K562 (cell line): ENCODE measurements around the gene FEN1. TPM values are rescaled to one million over a fixed set of nuclear protein-coding genes. Genes with fewer than 3 reads are reported as not detected.
A peak's percentile ranks its signal among the peaks of the same experiment; 100 is the strongest.

ENCODE experiments used
- ARID2 ChIP-seq: fragments of 450-650 bp; IDR thresholded peaks from 2 replicates; pipeline ENCODE4 v1.6.1; 2017; ENCODE audit warnings: antibody characterized with exemption, mild to moderate bottlenecking
- BDP1 ChIP-seq: IDR thresholded peaks from 3 replicates; pipeline ENCODE4 v1.6.1; 2011; ENCODE audit not compliant: insufficient read length, insufficient read depth
- CAMTA2 ChIP-seq: fragments of 250-450 bp; sonication (Bioruptor Pico); conservative IDR thresholded peaks from 2 replicates; pipeline ENCODE4 v1.5.1; 2022
- CBX8 ChIP-seq: fragments of 200-600 bp; sonication (generic); IDR thresholded peaks from 2 replicates; pipeline ENCODE4 v1.6.1; 2012; ENCODE audit warnings: borderline replicate concordance, mixed run types, low read depth, mild to moderate bottlenecking, moderate library complexity, mixed read lengths, low read length, control low read depth, inconsistent platforms; ENCODE audit not compliant: poor library complexity, severe bottlenecking; ENCODE audit errors: extremely low read depth
- E2F1 ChIP-seq: sonication (generic); formaldehyde crosslinking; IDR thresholded peaks from 2 replicates; pipeline ENCODE4 v1.8.1; 2023; ENCODE audit warnings: mild to moderate bottlenecking, missing genetic modification reagents, moderate library complexity
- GATAD2A ChIP-seq: fragments of 450-650 bp; IDR thresholded peaks from 2 replicates; pipeline ENCODE4 v1.6.1; 2017
- PCBP2 ChIP-seq: fragments of 200-400 bp; formaldehyde crosslinking; IDR thresholded peaks from 2 replicates; pipeline ENCODE4 v1.6.1; 2018; ENCODE audit warnings: low read length, low read depth, mild to moderate bottlenecking, moderate library complexity; ENCODE audit not compliant: poor library complexity, severe bottlenecking
- TAF7 ChIP-seq: fragments of 450-650 bp; IDR thresholded peaks from 2 replicates; pipeline ENCODE4 v1.6.1; 2016; ENCODE audit warnings: missing genetic modification characterization, missing compliant biosample characterization
- TCF3 ChIP-seq: sonication (generic); formaldehyde crosslinking; IDR thresholded peaks from 2 replicates; pipeline ENCODE4 v1.4.0; 2020; ENCODE audit warnings: mild to moderate bottlenecking, missing genetic modification reagents
- TFAM ChIP-seq: fragments of 250-450 bp; sonication (Bioruptor Pico); conservative IDR thresholded peaks from 2 replicates; pipeline ENCODE4 v1.5.0; 2021; ENCODE audit warnings: mild to moderate bottlenecking, moderate library complexity
- YY1 ChIP-seq, 3 experiments: IDR thresholded peaks; 2 replicates each; pipeline ENCODE4 v1.6.1; 2011; ENCODE audit warnings: low read length in 2 of 3, mild to moderate bottlenecking in 2 of 3, moderate library complexity in 2 of 3, borderline replicate concordance in 1 of 3, control low read depth in 1 of 3, low read depth in 1 of 3; ENCODE audit not compliant: insufficient read depth in 3 of 3, insufficient replicate concordance in 2 of 3, control insufficient read depth in 1 of 3, insufficient read length in 1 of 3; ENCODE audit errors: extremely low read depth in 1 of 3
- ZMIZ1 ChIP-seq, 2 experiments: fragments of 150-350 bp in 1 of 2; IDR thresholded peaks; 2 replicates each; pipeline ENCODE4 v1.6.1; 2012 to 2016; ENCODE audit warnings: low read depth in 2 of 2, low read length in 2 of 2, mild to moderate bottlenecking in 1 of 2, moderate library complexity in 1 of 2
- ZNF12 ChIP-seq: sonication (generic); formaldehyde crosslinking; IDR thresholded peaks from 2 replicates; pipeline ENCODE4 v1.4.0; 2020; ENCODE audit warnings: mild to moderate bottlenecking, missing genetic modification reagents
- ZNF3 ChIP-seq: fragments of 250-450 bp; sonication (Bioruptor Pico); IDR thresholded peaks from 2 replicates; pipeline ENCODE4 v1.5.0; 2021; ENCODE audit warnings: mild to moderate bottlenecking, moderate library complexity
- ZNF311 ChIP-seq: fragments of 250-450 bp; sonication (Bioruptor Pico); IDR thresholded peaks from 2 replicates; pipeline ENCODE4 v1.4.0; 2020; ENCODE audit warnings: mild to moderate bottlenecking, moderate library complexity
- polyA plus RNA-seq, 8 experiments: library from polyadenylated mRNA; depleted of rRNA in 4 of 8; stranded (reverse) in 5 of 8; unstranded in 3 of 8; fragments of >200 nt; fragmentation: Nextera tagmentation in 2 of 8; fragmentation: Illumina TruSeq in 1 of 8; extraction: Ambion mirVana in 2 of 8; extraction: Trizol in 1 of 8; gene quantifications; 2 replicates each; pipeline versions ENCODE4 v1.2.1 to v1.2.3, GENCODE V29; 2011 to 2014; ENCODE audit warnings: inconsistent platforms in 1 of 8, missing spikeins in 1 of 8
- total RNA-seq, 7 experiments: library from RNA; depleted of rRNA in 6 of 7; stranded (reverse); fragments of >200 nt in 6 of 7; fragmentation: Illumina TruSeq in 2 of 7; extraction: Trizol in 2 of 7; gene quantifications; 2 replicates each; pipeline versions ENCODE4 v1.2.1 to v1.2.3, GENCODE V29; 2011 to 2021; ENCODE audit warnings: low replicate concordance in 1 of 7
- TF ChIP-seq, protein P1 (sequence below): fragments of 250-450 bp; sonication (Bioruptor Pico); IDR thresholded peaks from 2 replicates; pipeline ENCODE4 v1.5.0; 2020; ENCODE audit warnings: mild to moderate bottlenecking
- TF ChIP-seq, protein P2 (sequence below): sonication (generic); formaldehyde crosslinking; IDR thresholded peaks from 2 replicates; pipeline ENCODE4 v1.8.1; 2023; ENCODE audit warnings: mild to moderate bottlenecking, missing genetic modification reagents

Gene FEN1
- total and polyA plus RNA-seq, 9 of the 15 experiments (the other 6 are each of a cell fraction or from before 2014, with no cell fraction given) = 58.1 to 156 (median 137) TPM

DNA sequence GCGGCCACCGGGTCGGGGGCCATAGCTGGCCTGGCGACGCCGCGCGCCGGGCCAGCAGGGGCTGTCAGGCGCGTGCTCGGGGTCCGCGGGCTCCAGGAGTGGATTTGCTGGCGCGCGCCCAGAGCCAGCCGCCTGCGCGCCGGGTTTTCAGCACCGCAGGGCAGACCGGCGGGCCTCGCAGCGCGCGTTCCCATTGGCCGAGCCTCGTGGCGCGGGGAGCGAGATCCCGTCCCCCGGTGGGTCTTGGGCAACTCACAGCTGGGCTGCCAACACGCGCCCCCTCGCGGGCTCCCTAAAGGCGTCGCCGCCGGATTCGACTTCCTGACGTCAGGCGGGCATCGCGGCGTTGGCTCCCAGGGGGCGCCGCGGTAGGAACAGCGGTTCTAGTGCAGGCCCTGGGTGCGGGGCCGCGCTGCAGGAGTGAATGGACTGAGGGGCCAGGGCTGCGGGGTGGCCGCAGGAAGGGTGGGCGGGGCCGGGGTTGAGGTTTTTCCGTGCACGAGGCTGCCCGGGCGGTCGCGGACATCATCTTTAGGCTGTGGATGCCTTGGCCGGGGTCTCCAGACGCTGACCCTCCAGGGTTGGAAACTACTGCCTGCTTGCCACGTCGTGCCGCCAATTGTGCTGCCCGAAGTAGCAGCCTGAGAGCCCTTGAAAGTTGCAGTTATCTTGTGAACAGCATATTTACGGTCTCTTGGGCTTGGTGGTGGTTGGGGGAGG, 24.2 kb downstream of the FEN1 start, which contains the start of gene FADS1 (continued):
- no peak for TF ChIP-seq ZNF3 (CRISPR knock-in tag)
- TF ChIP-seq, protein P1, sequence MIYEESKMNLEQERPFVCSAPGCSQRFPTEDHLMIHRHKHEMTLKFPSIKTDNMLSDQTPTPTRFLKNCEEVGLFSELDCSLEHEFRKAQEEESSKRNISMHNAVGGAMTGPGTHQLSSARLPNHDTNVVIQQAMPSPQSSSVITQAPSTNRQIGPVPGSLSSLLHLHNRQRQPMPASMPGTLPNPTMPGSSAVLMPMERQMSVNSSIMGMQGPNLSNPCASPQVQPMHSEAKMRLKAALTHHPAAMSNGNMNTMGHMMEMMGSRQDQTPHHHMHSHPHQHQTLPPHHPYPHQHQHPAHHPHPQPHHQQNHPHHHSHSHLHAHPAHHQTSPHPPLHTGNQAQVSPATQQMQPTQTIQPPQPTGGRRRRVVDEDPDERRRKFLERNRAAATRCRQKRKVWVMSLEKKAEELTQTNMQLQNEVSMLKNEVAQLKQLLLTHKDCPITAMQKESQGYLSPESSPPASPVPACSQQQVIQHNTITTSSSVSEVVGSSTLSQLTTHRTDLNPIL (CRISPR knock-in tag) = no peak
- no peak for TF ChIP-seq CAMTA2
- TF ChIP-seq, protein P2, sequence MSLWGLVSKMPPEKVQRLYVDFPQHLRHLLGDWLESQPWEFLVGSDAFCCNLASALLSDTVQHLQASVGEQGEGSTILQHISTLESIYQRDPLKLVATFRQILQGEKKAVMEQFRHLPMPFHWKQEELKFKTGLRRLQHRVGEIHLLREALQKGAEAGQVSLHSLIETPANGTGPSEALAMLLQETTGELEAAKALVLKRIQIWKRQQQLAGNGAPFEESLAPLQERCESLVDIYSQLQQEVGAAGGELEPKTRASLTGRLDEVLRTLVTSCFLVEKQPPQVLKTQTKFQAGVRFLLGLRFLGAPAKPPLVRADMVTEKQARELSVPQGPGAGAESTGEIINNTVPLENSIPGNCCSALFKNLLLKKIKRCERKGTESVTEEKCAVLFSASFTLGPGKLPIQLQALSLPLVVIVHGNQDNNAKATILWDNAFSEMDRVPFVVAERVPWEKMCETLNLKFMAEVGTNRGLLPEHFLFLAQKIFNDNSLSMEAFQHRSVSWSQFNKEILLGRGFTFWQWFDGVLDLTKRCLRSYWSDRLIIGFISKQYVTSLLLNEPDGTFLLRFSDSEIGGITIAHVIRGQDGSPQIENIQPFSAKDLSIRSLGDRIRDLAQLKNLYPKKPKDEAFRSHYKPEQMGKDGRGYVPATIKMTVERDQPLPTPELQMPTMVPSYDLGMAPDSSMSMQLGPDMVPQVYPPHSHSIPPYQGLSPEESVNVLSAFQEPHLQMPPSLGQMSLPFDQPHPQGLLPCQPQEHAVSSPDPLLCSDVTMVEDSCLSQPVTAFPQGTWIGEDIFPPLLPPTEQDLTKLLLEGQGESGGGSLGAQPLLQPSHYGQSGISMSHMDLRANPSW (CRISPR knock-in tag) = peak; percentile 90; the same call in 1 of the 2 replicates
- TF ChIP-seq GATAD2A = peak; percentile 90
- no peak for TF ChIP-seq TAF7 (tag)
- no peak for TF ChIP-seq CBX8
- TF ChIP-seq YY1 (IDR thresholded peaks at IDR 0.05; ENCODE audit: borderline replicate concordance in 1 of 3, control insufficient read depth in 1 of 3, extremely low read depth in 1 of 3, insufficient read depth in 3 of 3, insufficient read length in 1 of 3, insufficient replicate concordance in 2 of 3, low read depth in 1 of 3, low read length in 2 of 3) = peak in 2 of 3 experiments; percentile 67 to 73
- no peak for TF ChIP-seq BDP1
- TF ChIP-seq TFAM (CRISPR knock-in tag) = no peak
- no peak for TF ChIP-seq PCBP2
- peak; percentile 53; the same call in 1 of the 2 replicates for TF ChIP-seq TCF3 (CRISPR knock-in tag)
- TF ChIP-seq ZNF12 = no peak; the same call in 1 of the 2 replicates
- peak; percentile 80; the same call in 1 of the 2 replicates for TF ChIP-seq E2F1 (CRISPR knock-in tag)
- no peak for TF ChIP-seq ZNF311 (CRISPR knock-in tag)
- TF ChIP-seq ZMIZ1 (IDR thresholded peaks at IDR 0.05; ENCODE audit: low read depth in 2 of 2, low read length in 2 of 2) = no peak; a peak in 1 of 4 replicates
- TF ChIP-seq ARID2 = no peak
